Right lobe of liver (tissue), 6 donors: ENCODE data around the gene LRMDA. TPM values are rescaled to one million over a fixed set of nuclear protein-coding genes. Genes with fewer than 3 reads are reported as not detected.

Experiments used
- ATAC-seq, 4 donors: fragments of 200-7000 bp; cut with Tn5 transposase; one replicate each; pipeline ENCODE4 v1.9.1; 2020; ENCODE audit warnings: mild to moderate bottlenecking in 4 of 4, moderate library complexity in 4 of 4
- DNase-seq, 3 donors: peaks; one replicate each; pipeline ENCODE4 v3.0.0-alpha.2; 2020
- H3K27ac ChIP-seq, 3 donors: fragments of 200-600 bp; one replicate each; pipeline ENCODE4 v1.8.0; 2022
- H3K27me3 ChIP-seq, 2 donors: fragments of 200-600 bp; one replicate each; pipeline ENCODE4 v1.8.0; 2022
- H3K36me3 ChIP-seq, 4 donors: fragments of 200-600 bp; sonication (generic) in 1 of 4; one replicate each; pipeline versions ENCODE4 v1.5.1 to v1.8.0; 2017 to 2022; ENCODE audit warnings: control low read depth in 1 of 4
- H3K4me1 ChIP-seq, 4 donors: fragments of 200-600 bp; sonication (generic) in 1 of 4; one replicate each; pipeline versions ENCODE4 v1.5.1 to v1.8.0; 2017 to 2022; ENCODE audit warnings: control low read depth in 1 of 4
- H3K4me3 ChIP-seq, 3 donors: fragments of 200-600 bp; one replicate each; pipeline ENCODE4 v1.8.0; 2022
- H3K9me3 ChIP-seq, 4 donors: fragments of 200-600 bp; sonication (generic) in 1 of 4; one replicate each; pipeline versions ENCODE4 v1.5.1 to v1.8.0; 2017 to 2022; ENCODE audit warnings: control low read depth in 1 of 4
- CTCF ChIP-seq, 4 donors: fragments of 200-600 bp in 3 of 4; fragments of 450-650 bp in 1 of 4; IDR thresholded peaks; one replicate each; pipeline versions ENCODE4 v1.5.1 to v1.8.0; 2016 to 2022; ENCODE audit warnings: antibody characterized with exemption in 4 of 4, mild to moderate bottlenecking in 2 of 4
- POLR2A ChIP-seq: fragments of 450-650 bp; IDR thresholded peaks from one replicate; pipeline ENCODE4 v1.6.1; 2017; ENCODE audit warnings: antibody characterized with exemption, mild to moderate bottlenecking
- WGBS: methylation state at CpG from one replicate; pipeline ENCODE4 v1.1.6; 2018; ENCODE audit warnings: low coverage, low lambda C conversion rate; ENCODE audit not compliant: insufficient coverage; ENCODE audit errors: missing lambda C conversion rate; 5-methylcytosine and 5-hydroxymethylcytosine counted together
- intact Hi-C, 2 donors: fragments of 100-400 bp; cut with DNase I; formaldehyde crosslinking; loops; one replicate each; pipeline versions ENCODE4 v1.11.2 to v1.14.1; 2022
- total RNA-seq, 6 experiments: library from RNA; depleted of rRNA in 2 of 6; stranded (reverse); fragments of >200 nt in 2 of 6; fragmentation: NEBNext Ultra II Directional in 3 of 6; extraction: Animal tissue kit (Norgen Biotek cat#: 25700) in 3 of 6; gene quantifications; one replicate each; pipeline versions ENCODE4 v1.1.0 to v1.2.4, GENCODE V29; 2016 to 2023
- donor health status: DM: no; HTN: yes; CAD: no.
- donor health status: DM: no; HTN: no; CAD: no.
- donor health status: DM: no; HTN: no; CAD: no.
- donor health status: DM: no; HTN: yes; CAD: no.
- donor health status: DM: no; HTN: yes; CAD: no.

The LRMDA gene
- total RNA-seq, 6 experiments from 2014 or later: 9.9 to 19.9 (median 16.3) TPM

GRCh38 chr10:75525067-75525466, 93.6 kb downstream of the LRMDA start:
- H3K36me3 ChIP-seq: no peaks in the 10 kb centered on the region
- H3K9me3 ChIP-seq: no peaks in the 10 kb centered on the region
- no peak overlapping the region for H3K27ac ChIP-seq
- TF ChIP-seq POLR2A: no peak
- TF ChIP-seq CTCF (IDR thresholded peaks at IDR 0.05): no peak
- no peak overlapping the region for H3K4me3 ChIP-seq
- ATAC-seq (peak in 1 of 4 donors; percentile 51), DNase-seq (no peak)
- intact Hi-C loops: no loop called here
- H3K4me1 ChIP-seq: peaks cover 0 to 10% (median 0%) of the 10 kb centered on the region in 4 donors
- no CpG with 5 or more reads among the region's 1 CpG for WGBS
- H3K27me3 ChIP-seq: no peaks in the 10 kb centered on the region

DNA sequence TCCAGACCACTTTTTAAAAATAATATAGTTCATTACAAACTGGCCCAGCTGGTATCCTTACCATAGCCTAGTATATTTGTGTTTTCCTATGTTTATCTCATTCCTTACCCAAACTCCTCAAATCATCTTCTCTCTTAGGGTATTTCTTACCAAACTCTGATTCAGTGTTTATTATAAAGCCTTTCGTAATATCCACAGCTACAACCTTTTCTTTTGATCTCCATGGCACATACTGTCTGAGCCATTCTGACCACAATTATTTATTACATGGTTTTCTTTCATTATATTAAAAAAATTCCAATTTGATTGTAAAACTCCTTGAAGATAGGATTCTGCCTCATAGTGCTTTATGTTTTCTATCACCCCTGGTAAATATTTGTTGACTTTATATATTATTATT, 94.2 kb downstream of the LRMDA start:
- H3K4me3 ChIP-seq: no peak overlapping the region
- WGBS: 92% methylated on average over 1 of the region's 1 CpG
- no peak for DNase-seq
- intact Hi-C loops: no loop called here
- no peaks in the 10 kb centered on the region for H3K36me3 ChIP-seq
- no peak for TF ChIP-seq CTCF (IDR thresholded peaks at IDR 0.05)
- no peak for TF ChIP-seq POLR2A
- H3K27ac ChIP-seq: no peak overlapping the region
- no peaks in the 10 kb centered on the region for H3K27me3 ChIP-seq
- no peaks in the 10 kb centered on the region for H3K9me3 ChIP-seq
- no peak for ATAC-seq
- peaks cover 0 to 5% (median 0%) of the 10 kb centered on the region in 4 donors for H3K4me1 ChIP-seq

- H3K4me1 ChIP-seq: no peaks in the 10 kb centered on the region
- H3K9me3 ChIP-seq: no peaks in the 10 kb centered on the region
- no peak overlapping the region for H3K27ac ChIP-seq
- TF ChIP-seq CTCF (IDR thresholded peaks at IDR 0.05): no peak
- no peak for TF ChIP-seq POLR2A
- H3K36me3 ChIP-seq: no peaks in the 10 kb centered on the region
- H3K27me3 ChIP-seq: no peaks in the 10 kb centered on the region
- 65% methylated on average over 2 of the region's 2 CpGs for WGBS
- DNase-seq: no peak
- H3K4me3 ChIP-seq: no peak overlapping the region
- ATAC-seq: no peak
- intact Hi-C loops: no loop called here
Measured at GRCh38 chr10:75527542-75527941, 96.1 kb downstream of the LRMDA start.

DNA sequence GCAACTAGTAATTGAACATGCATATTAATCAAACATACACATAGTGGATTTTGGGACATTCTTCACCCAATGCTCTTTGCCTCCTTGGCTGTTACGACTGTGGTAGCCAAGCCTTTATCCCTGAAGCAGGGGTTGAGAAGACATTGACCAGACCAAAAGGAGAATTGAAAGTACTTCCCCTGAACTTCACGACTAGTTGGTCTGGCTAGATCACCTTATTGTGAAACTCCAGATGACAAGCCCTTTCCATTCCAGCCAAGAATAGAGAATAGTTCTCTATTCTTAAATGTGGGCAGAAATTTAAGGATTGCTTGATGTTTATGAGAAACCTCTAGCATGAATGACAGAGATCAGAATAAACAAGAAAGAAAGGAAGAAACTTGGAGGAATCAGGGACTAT, 97.0 kb downstream of the LRMDA start:
- Histone ChIP-seq H3K36me3 (no peaks in the 10 kb centered on the region), H3K27ac (no peak overlapping the region), H3K4me1 (no peaks in the 10 kb centered on the region), H3K9me3 (no peaks in the 10 kb centered on the region), H3K27me3 (no peaks in the 10 kb centered on the region), H3K4me3 (no peak overlapping the region)
- DNase-seq: no peak
- TF ChIP-seq CTCF (IDR thresholded peaks at IDR 0.05) (no peak), POLR2A (no peak)
- 64% methylated on average over 2 of the region's 2 CpGs for WGBS
- ATAC-seq: peak in 2 of 4 donors; percentile 48 to 57
- intact Hi-C loops: no loop called here

GRCh38 chr10:75530299-75530698, 98.9 kb downstream of the LRMDA start:
- no peak for DNase-seq
- no peaks in the 10 kb centered on the region for H3K9me3 ChIP-seq

More at GRCh38 chr10:75530299-75530698, 98.9 kb downstream of the LRMDA start:
- no peak overlapping the region for H3K27ac ChIP-seq
- 100% methylated on average over 1 of the region's 3 CpGs for WGBS
- intact Hi-C loops: no loop called here
- TF ChIP-seq CTCF (IDR thresholded peaks at IDR 0.05): no peak
- no peak for TF ChIP-seq POLR2A
- H3K36me3 ChIP-seq: no peaks in the 10 kb centered on the region
- H3K4me3 ChIP-seq: no peak overlapping the region
- H3K4me1 ChIP-seq: no peaks in the 10 kb centered on the region
- no peak for ATAC-seq
- H3K27me3 ChIP-seq: no peaks in the 10 kb centered on the region
